ENCODE results near the gene HES2.

GRCh38 chr1:6456800-6457466 lies 37.2 kb upstream of the HES2 start:
- TF ChIP-seq CTCF (IDR thresholded peaks at IDR 0.05) = no peak
- no peak for TF ChIP-seq POLR2A (IDR thresholded peaks at IDR 0.05)

Measured in adrenal gland (tissue), 5 donors.